ENCODE results near the gene ALDOC.

ALDOC gene

GRCh38 chr17:28536532-28537218 lies 40.0 kb downstream of the ALDOC start:
- no peak for DNase-seq (ENCODE audit: low read depth)
- no peak overlapping the region for H3K4me3 ChIP-seq (ENCODE audit: low read depth, low read length)

- DNase-seq (ENCODE audit: low read depth), result no peak
- no peak overlapping the region for H3K4me3 ChIP-seq (ENCODE audit: low read depth, low read length)
These were observed 41.8 kb downstream of the ALDOC start for GRCh38 chr17:28534740-28535375.

DNA sequence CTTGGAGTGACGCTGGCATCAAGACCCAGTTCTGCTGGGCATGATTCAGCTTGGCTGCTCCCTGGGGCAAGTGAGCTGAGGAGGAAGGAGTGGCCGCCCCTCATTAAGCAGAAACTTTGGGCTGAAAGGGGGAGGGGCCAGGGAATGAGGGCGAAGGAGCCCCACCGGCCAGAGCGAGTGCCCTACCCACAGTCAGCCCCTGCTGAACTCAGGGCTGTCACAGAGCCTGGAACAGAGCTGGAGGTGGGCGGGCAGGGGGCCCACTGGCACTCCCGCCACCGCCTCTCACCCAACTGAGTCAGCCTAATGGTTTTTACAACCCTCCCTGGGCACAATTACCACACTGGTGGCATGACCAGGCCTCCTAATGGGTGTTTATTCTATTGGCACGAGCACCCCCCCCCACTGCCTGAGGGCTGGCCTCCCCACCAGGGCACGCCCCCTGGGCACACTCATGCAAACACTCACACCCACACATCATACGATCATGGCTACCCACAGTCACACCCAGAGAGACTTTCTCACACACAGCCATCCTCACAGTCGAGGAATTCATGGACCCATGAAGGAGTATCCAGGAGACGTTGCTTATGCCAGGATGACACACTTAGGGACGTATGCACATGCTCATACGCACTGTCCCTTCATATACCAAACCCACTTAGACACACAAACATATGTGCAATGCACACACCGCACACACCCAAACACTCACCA lies 43.4 kb downstream of the ALDOC start:
- no peak for DNase-seq (ENCODE audit: low read depth)
- no peak overlapping the region for H3K4me3 ChIP-seq (ENCODE audit: low read depth, low read length)

GRCh38 chr17:28532050-28532960 lies 44.4 kb downstream of the ALDOC start:
- no peak for DNase-seq (ENCODE audit: low read depth)
- H3K4me3 ChIP-seq (ENCODE audit: low read depth, low read length), result no peak overlapping the region

DNA sequence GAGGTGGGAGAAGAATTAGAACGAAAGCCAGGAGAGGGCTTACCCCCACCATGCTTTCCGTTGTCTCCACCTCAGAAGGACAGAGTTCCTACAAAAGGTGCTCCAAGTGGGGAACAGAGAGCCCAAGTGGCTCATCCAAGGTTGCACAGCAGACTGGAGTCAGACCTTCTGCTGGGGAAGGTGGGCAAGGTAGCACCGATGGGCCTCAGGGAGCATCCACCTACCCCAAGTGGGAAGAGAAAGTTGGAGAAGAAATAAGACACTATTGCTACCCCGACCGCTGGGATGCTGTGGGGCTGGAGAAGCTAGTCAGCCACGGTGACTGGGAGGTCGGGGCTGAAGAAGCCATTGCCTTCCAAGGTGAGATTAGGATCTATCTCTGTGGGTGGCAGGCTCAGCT lies 45.8 kb downstream of the ALDOC start:
- no peak for DNase-seq (ENCODE audit: low read depth)
- H3K4me3 ChIP-seq (ENCODE audit: low read depth, low read length), result no peak overlapping the region

DNA sequence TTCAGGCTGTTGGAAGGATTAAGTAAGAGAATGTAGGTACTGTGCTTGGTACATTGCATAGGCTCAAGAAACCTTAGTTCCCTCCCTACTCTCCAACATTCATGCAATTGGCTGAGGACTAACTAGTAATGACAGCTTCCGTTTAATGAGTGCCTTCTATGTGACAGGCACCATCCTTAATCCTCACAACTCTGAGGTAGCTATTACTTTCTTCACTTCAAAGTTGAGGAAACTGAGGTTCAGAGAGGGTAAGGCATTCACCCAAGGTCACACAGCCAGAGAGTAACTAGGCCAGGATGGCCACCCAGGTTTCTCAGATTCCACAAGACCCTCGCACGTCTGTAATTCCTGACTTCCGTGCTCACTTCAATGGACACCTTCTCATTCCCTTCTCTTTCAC lies 46.4 kb downstream of the ALDOC start:
- no peak for DNase-seq (ENCODE audit: low read depth)
- no peak overlapping the region for H3K4me3 ChIP-seq (ENCODE audit: low read depth, low read length)

GRCh38 chr17:28529013-28529400 lies 47.7 kb downstream of the ALDOC start:
- H3K4me3 ChIP-seq (ENCODE audit: low read depth, low read length), result no peak overlapping the region
- DNase-seq (ENCODE audit: low read depth), result no peak

DNA sequence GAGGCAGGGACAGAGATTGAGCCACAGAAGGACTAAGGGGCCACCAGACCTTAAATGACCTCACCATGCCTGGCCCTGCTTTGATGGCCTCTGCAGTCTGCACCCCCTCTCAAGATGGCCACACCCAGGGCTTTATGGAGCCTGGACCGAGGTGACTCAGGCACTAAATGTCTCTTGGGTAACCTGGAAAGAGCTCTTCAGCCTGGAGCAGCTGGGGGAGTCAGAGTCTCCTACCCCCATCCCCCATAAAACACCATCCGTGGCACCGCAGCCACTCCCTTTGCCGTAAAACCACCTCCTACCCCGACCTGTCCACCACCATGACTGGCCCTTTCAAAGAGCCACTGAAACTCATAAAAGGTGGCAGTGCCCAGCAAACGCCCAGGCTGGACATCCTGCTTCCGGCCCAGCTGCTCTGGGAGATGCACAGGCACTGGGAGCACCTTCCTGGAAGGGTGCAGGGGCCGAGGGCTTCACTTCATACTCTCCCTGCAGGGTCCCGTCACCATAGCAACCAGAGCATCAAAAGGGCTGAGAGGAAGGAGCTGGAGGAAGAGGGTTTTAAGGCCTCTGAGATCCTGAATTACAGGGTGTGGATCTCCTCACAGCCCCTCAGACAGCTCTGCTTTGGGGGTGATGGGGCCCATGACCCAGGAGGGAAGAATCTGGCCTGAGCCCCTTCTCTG lies 48.2 kb downstream of the ALDOC start:
- DNase-seq (ENCODE audit: low read depth), result no peak
- no peak overlapping the region for H3K4me3 ChIP-seq (ENCODE audit: low read depth, low read length)

- H3K4me3 ChIP-seq (ENCODE audit: low read depth, low read length), result no peak overlapping the region
- no peak for DNase-seq (ENCODE audit: low read depth)
These were observed 48.8 kb downstream of the ALDOC start for GRCh38 chr17:28527859-28528258.

GRCh38 chr17:28527181-28527681 lies 49.5 kb downstream of the ALDOC start:
- no peak for DNase-seq (ENCODE audit: low read depth)
- H3K4me3 ChIP-seq (ENCODE audit: low read depth, low read length), result no peak overlapping the region

DNA sequence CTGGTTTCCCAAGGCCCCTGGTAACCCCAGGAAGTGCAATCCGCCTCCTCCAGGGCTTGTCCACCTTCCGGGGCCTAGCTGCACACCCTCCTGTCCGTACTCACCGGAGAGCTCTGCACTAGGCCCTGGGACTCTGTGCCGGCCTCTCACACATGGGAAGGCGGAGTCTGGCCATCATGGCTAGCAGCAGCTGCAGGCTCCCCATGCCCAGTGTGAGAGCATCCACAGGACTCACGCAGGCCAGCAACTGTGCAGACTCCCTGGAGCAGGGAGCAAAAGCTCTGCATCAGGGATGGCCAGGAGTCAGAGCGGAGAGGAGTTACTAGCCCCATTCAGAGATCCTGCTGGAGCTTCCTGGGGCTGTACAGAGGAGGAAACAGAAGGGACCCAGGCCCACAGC lies 50.3 kb downstream of the ALDOC start:
- no peak for DNase-seq (ENCODE audit: low read depth)

DNA sequence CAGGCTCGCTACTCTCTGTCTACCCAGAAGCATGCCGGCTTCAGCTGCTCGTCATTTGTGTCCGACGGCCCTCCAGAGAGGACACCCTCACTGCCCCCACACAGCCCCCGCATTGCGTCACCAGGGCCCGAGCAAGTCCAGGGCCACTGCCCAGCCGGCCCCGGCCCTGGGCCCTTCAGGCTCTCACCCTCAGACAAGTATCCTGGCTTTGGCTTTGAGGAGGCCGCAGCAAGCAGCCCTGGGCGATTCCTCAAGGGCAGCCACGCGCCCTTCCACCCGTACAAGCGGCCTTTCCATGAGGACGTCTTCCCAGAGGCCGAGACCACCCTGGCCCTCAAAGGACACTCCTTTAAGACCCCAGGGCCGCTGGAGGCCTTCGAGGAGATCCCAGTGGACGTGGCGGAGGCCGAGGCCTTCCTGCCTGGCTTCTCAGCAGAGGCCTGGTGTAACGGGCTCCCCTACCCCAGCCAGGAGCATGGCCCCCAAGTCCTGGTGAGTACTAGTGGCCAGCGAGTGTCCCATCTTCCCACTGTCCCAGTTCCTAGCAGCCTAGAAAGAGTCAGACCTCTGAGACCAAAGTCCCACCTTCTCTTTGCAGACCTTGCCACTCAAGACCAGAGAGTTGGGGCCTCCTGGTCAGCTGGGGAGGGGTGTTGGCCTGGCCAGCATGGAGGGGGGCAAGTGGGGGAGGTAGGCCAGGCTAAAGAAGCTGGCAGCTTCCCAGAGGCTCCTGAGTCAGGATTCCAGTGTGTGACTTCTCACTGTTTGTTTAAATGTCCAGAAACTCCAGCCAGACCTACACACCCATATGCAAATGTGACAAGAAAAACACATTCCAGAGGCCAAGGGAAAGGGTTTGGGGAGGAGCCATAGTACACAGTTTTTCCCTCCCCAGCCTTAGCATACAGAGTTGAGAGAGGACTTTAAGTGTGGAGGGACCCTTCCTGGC lies 51.9 kb downstream of the ALDOC start:
- peak; percentile 16 for DNase-seq (ENCODE audit: low read depth)
- no peak overlapping the region for H3K4me3 ChIP-seq (ENCODE audit: low read depth, low read length)

More for the DNA sequence above, 50.3 kb downstream of the ALDOC start:
- no peak overlapping the region for H3K4me3 ChIP-seq (ENCODE audit: low read depth, low read length)

DNA sequence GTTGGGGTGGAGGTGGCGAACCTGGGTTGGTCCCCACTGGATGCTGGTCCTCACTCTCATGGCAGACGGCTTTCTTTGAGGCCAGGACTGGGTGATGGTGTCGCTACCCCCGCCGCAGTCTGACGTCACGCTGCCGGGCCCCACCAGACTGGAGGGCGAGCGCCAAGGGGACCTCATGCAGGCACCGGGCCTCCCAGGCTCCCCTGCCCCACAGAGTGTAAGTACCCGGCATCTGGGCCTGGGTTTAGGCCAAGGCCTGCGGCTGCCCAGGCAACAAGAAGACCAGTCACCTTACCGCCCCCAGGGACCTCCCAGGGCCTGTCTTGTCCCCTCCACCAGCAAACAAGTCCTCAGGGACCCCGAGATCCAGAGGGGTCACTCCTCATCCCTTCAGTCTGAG lies 52.8 kb downstream of the ALDOC start:
- DNase-seq (ENCODE audit: low read depth), result no peak

DNA sequence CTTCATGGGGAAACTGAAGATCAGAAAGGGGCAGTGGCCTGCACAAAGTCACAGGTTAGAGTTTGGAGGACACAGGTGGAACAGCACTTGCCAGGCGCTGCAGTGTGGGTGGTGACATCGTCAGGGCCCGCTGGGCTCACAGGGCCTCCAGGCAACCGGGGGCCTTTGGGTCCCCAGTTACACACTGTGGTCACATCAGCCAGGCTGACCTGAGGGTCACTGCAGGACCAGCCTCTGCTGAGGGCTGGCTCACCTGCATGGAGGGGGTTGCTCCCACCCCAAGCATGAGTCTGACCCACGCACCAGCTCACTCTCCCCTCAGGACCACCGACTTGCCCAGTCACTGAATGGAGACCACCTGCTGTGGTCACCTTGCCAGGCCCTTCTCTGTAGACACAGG lies 53.5 kb downstream of the ALDOC start:
- DNase-seq (ENCODE audit: low read depth), result no peak
- H3K4me3 ChIP-seq (ENCODE audit: low read depth, low read length), result no peak overlapping the region

More for the DNA sequence above, 52.8 kb downstream of the ALDOC start:
- no peak overlapping the region for H3K4me3 ChIP-seq (ENCODE audit: low read depth, low read length)

Data from skeletal muscle cell (primary cell).